Measurements from ENCODE around the gene FMN1. TPM values are rescaled to one million over a fixed set of nuclear protein-coding genes. Genes with fewer than 3 reads are reported as not detected.

The FMN1 gene
- total and polyA plus RNA-seq, 2 of the 13 experiments (the other 11 are each of a cell fraction or from before 2014, with no cell fraction given) = 0.20 to 0.60 TPM

DNA sequence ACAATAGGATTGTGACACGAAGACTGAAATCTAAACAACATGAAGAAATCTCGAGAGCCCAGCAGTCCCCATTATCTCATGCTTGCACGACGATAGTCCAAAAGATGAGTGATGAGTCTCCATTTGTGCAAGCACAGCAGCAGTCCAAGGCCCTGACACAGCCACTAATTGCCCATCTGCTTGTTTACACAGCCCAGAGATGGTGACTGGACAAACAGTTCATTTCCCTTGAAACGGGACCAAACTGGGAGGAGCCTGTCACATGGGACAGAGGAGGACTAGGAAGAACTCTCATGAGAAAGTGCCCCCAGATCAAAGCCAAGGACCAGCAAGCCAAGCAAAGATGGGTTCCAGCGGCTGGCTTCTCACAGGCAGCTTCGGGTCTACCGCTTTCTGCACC, 355.7 kb downstream of the FMN1 start (continued):
- no peak for TF ChIP-seq ZMYM2 (CRISPR knock-in tag; IDR thresholded peaks at IDR 0.05)
- no peak for TF ChIP-seq TOE1 (CRISPR knock-in tag; IDR thresholded peaks at IDR 0.05)
- peak; percentile 69 for TF ChIP-seq ZNF644 (CRISPR knock-in tag; IDR thresholded peaks at IDR 0.05; ENCODE audit: low read depth)
- TF ChIP-seq YY1 (IDR thresholded peaks at IDR 0.05; ENCODE audit: insufficient read depth, insufficient replicate concordance, low read depth, low read length) = no peak
- TF ChIP-seq CEBPZ (IDR thresholded peaks at IDR 0.05; ENCODE audit: low read length) = no peak
- TF ChIP-seq FUBP1 (CRISPR knock-in tag; IDR thresholded peaks at IDR 0.05; ENCODE audit: borderline replicate concordance) = no peak
- no peak for TF ChIP-seq DNMT1 (CRISPR knock-in tag; IDR thresholded peaks at IDR 0.05)
- no peak for TF ChIP-seq PCBP2 (optimal IDR thresholded peaks at IDR 0.05; ENCODE audit: low read depth, low read length, poor library complexity, severe bottlenecking)
- no peak for TF ChIP-seq RXRA (CRISPR knock-in tag; IDR thresholded peaks at IDR 0.05)
- no peak for TF ChIP-seq KDM6A (CRISPR knock-in tag; IDR thresholded peaks at IDR 0.05; ENCODE audit: low read depth)
- TF ChIP-seq GRHL1 (CRISPR knock-in tag; conservative IDR thresholded peaks at IDR 0.05) = no peak
- TF ChIP-seq FOXK1 (CRISPR knock-in tag; IDR thresholded peaks at IDR 0.05; ENCODE audit: borderline replicate concordance, low read depth) = peak; percentile 25; the same call in 1 of the 2 replicates
- TF ChIP-seq, protein P1, sequence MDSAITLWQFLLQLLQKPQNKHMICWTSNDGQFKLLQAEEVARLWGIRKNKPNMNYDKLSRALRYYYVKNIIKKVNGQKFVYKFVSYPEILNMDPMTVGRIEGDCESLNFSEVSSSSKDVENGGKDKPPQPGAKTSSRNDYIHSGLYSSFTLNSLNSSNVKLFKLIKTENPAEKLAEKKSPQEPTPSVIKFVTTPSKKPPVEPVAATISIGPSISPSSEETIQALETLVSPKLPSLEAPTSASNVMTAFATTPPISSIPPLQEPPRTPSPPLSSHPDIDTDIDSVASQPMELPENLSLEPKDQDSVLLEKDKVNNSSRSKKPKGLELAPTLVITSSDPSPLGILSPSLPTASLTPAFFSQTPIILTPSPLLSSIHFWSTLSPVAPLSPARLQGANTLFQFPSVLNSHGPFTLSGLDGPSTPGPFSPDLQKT (CRISPR knock-in tag; IDR thresholded peaks at IDR 0.05; ENCODE audit: borderline replicate concordance) = no peak
- no peak for TF ChIP-seq SMAD9 (CRISPR knock-in tag; IDR thresholded peaks at IDR 0.05)
- TF ChIP-seq GZF1 (CRISPR knock-in tag; IDR thresholded peaks at IDR 0.05) = no peak
- no peak for TF ChIP-seq SALL2 (CRISPR knock-in tag; IDR thresholded peaks at IDR 0.05)

All from HepG2 (cell line).